ENCODE results near the gene SLC25A18.

Gene SLC25A18

GRCh38 chr22:17578136-17578754, 14.9 kb downstream of the SLC25A18 start:
- no peak for DNase-seq (ENCODE audit: low spot score)
- in situ Hi-C loops (cut with MboI; ENCODE audit: low pct_unique_long_range_greater_than_20kb, low sequenced_read_pairs, unreplicated experiment) = no loop called here
- no peak for TF ChIP-seq CTCF (IDR thresholded peaks at IDR 0.05; ENCODE audit: extremely low read depth, insufficient read depth, missing control alignments)

DNA sequence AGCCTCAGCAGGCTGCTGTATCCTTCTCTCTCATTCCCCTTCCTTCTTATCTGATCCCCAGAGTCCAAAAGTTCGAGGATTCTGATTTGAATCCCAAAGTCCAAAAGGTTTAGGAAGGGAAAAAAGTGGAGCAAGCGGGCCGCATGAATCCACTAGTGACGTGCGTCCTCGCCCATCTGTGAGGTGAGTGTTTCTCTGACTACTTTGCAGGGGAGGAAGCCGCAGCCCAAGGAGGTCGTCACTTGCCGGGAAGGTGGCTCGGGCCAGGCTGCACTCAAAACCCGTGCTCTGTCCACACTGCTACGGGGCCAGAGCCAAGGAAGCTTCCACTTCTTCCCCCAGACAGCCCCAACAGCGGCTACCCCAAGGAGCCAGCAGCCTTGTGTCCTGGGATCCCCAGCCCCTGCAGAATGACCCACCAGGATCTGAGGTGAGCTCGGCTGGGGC, 16.3 kb downstream of the SLC25A18 start:
- no peak for TF ChIP-seq CTCF (IDR thresholded peaks at IDR 0.05; ENCODE audit: extremely low read depth, insufficient read depth, missing control alignments)
- in situ Hi-C loops (cut with MboI; ENCODE audit: low pct_unique_long_range_greater_than_20kb, low sequenced_read_pairs, unreplicated experiment) = no loop called here
- no peak for DNase-seq (ENCODE audit: low spot score)

DNA sequence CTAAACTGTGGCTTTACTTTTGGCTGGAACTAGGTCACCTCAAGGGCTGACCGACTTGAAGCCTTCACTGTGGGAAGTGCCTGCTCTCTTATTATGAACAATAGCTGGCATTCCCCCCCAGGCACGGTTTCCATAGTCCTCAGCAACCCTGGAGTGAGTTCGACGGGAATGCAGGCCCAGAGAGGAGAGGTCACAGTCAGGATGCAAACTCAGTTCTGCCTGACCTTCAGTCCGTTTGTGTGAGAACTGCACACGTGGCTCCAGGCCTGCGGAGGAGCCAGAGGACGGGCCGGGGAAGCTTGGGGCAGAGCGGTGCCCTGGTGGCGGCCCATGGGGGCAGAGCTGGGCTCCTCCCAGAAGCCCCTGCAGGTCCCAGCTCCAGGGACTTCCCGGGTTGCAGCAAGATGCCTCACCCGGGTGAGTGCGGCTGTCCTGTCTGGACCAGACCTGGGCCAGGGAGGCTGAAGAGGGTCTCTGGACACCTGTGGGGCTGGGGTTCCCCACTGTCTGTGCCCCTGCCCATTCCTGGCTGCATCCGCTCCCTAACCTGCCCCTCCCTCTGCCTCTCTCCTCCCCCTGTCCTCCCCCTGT, 17.2 kb downstream of the SLC25A18 start:
- DNase-seq (ENCODE audit: low spot score) = no peak
- in situ Hi-C loops (cut with MboI; ENCODE audit: low pct_unique_long_range_greater_than_20kb, low sequenced_read_pairs, unreplicated experiment) = no loop called here
- no peak for TF ChIP-seq CTCF (IDR thresholded peaks at IDR 0.05; ENCODE audit: extremely low read depth, insufficient read depth, missing control alignments)

DNA sequence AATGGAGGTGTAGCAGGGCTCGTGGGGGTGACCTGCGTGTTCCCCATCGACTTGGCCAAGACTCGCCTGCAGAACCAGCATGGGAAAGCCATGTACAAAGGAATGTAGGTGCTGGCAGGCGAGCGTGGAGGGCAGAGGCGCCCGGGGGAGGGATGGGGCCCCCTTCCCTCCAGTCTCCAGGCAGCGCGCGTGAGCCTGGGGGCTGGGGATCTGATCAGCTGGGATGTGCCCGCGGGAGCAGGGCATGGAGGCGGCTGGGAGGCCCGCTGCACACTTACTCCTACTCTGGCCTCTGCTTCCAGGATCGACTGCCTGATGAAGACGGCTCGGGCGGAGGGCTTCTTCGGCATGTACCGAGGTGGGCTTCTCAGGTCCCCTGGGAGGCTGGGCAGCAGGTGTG, 17.8 kb downstream of the SLC25A18 start:
- TF ChIP-seq CTCF (IDR thresholded peaks at IDR 0.05; ENCODE audit: extremely low read depth, insufficient read depth, missing control alignments) = no peak
- no peak for DNase-seq (ENCODE audit: low spot score)
- in situ Hi-C loops (cut with MboI; ENCODE audit: low pct_unique_long_range_greater_than_20kb, low sequenced_read_pairs, unreplicated experiment) = no loop called here

DNA sequence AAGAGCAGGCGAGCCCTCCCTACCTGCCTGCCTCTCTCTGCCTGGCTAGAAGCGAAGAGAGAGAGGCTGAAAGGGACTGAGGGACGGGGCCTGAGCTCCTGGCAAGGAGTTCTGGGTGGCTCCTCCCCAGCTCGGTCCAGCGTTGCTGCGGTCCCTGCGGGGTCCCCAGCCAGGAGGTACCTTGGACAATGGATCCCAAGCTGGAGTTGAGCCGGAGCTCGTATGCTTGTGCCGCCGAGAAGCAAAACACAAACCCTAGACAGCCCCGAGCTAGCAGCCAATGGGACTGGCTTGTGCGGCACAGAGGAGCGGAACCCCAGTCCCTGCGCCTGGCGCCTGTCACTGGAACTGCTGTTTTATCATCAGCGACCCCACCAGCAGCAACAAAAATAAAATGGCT, 18.3 kb downstream of the SLC25A18 start:
- no peak for TF ChIP-seq CTCF (IDR thresholded peaks at IDR 0.05; ENCODE audit: extremely low read depth, insufficient read depth, missing control alignments)
- in situ Hi-C loops (cut with MboI; ENCODE audit: low pct_unique_long_range_greater_than_20kb, low sequenced_read_pairs, unreplicated experiment) = no loop called here

GRCh38 chr22:17583151-17583550, 19.9 kb downstream of the SLC25A18 start:
- no peak for DNase-seq (ENCODE audit: low spot score)
- in situ Hi-C loops (cut with MboI; ENCODE audit: low pct_unique_long_range_greater_than_20kb, low sequenced_read_pairs, unreplicated experiment) = no loop called here
- no peak for TF ChIP-seq CTCF (IDR thresholded peaks at IDR 0.05; ENCODE audit: extremely low read depth, insufficient read depth, missing control alignments)

More for the DNA sequence above, 18.3 kb downstream of the SLC25A18 start:
- no peak for DNase-seq (ENCODE audit: low spot score)

All from GM13977 (cell line).